ENCODE measurements around the gene PDK2. TPM values are rescaled to one million over a fixed set of nuclear protein-coding genes. Genes with fewer than 3 reads are reported as not detected.

PDK2 gene
- total RNA-seq, 4 donors from 2014 or later, result 42.5 to 79.3 (median 64.5) TPM

GRCh38 chr17:50047488-50048126 lies 47.5 kb upstream of the PDK2 start:
- Histone ChIP-seq H3K27ac (peak overlapping the region in 2 of 3 donors; percentile 6 to 51), H3K4me1 (peaks cover 8 to 55% of the 10 kb centered on the region in 2 donors), H3K36me3 (no peaks in the 10 kb centered on the region), H3K9me3 (no peaks in the 10 kb centered on the region), H3K27me3 (no peaks in the 10 kb centered on the region), H3K4me3 (replicated peaks in 1 of 3) (no peak overlapping the region)
- TF ChIP-seq CTCF (IDR thresholded peaks at IDR 0.05) (no peak), POLR2A (IDR thresholded peaks at IDR 0.05) (no peak)
- intact Hi-C loops (cut with DNase I), result no loop called here
- WGBS, 2 donors, result 55 to 58% methylated on average over 9 of the region's 9 CpGs
- peak; percentile 46 to 56 for DNase-seq

- H3K27ac ChIP-seq, result no peak overlapping the region
- peaks cover 8 to 61% of the 10 kb centered on the region in 2 donors for H3K4me1 ChIP-seq
- DNase-seq, result no peak
- WGBS, 2 donors, result 89 to 94% methylated on average over 17 of the region's 17 CpGs
- no peaks in the 10 kb centered on the region for H3K9me3 ChIP-seq
- no peaks in the 10 kb centered on the region for H3K27me3 ChIP-seq
- H3K4me3 ChIP-seq (replicated peaks in 1 of 3), result no peak overlapping the region
- H3K36me3 ChIP-seq, result no peaks in the 10 kb centered on the region
- intact Hi-C loops (cut with DNase I), result no loop called here
- TF ChIP-seq CTCF (IDR thresholded peaks at IDR 0.05), result no peak
- no peak for TF ChIP-seq POLR2A (IDR thresholded peaks at IDR 0.05)
These were observed 46.9 kb upstream of the PDK2 start for GRCh38 chr17:50048146-50048720.

GRCh38 chr17:50048988-50049387 lies 46.2 kb upstream of the PDK2 start:
- 74 to 79% methylated on average over 4 of the region's 4 CpGs for WGBS, 2 donors
- H3K36me3 ChIP-seq, result no peaks in the 10 kb centered on the region
- no peak for DNase-seq
- H3K9me3 ChIP-seq, result no peaks in the 10 kb centered on the region
- H3K4me1 ChIP-seq, result peaks cover 8 to 59% of the 10 kb centered on the region in 2 donors
- no peak overlapping the region for H3K4me3 ChIP-seq (replicated peaks in 1 of 3)
- no peaks in the 10 kb centered on the region for H3K27me3 ChIP-seq
- intact Hi-C loops (cut with DNase I), result no loop called here
- TF ChIP-seq POLR2A (IDR thresholded peaks at IDR 0.05) (no peak), CTCF (IDR thresholded peaks at IDR 0.05) (no peak)
- no peak overlapping the region for H3K27ac ChIP-seq

- DNase-seq, result no peak
- Histone ChIP-seq H3K4me1 (peaks cover 4 to 58% of the 10 kb centered on the region in 2 donors), H3K27ac (no peak overlapping the region), H3K9me3 (no peaks in the 10 kb centered on the region), H3K4me3 (replicated peaks in 1 of 3) (no peak overlapping the region), H3K36me3 (no peaks in the 10 kb centered on the region), H3K27me3 (no peaks in the 10 kb centered on the region)
- intact Hi-C loops (cut with DNase I), result no loop called here
- no peak for TF ChIP-seq CTCF (IDR thresholded peaks at IDR 0.05)
- TF ChIP-seq POLR2A (IDR thresholded peaks at IDR 0.05), result no peak
- 56 to 78% methylated on average over 3 of the region's 3 CpGs for WGBS, 2 donors
These were observed 45.5 kb upstream of the PDK2 start for GRCh38 chr17:50049636-50050035.

GRCh38 chr17:50050431-50051032 lies 44.6 kb upstream of the PDK2 start:
- no peak overlapping the region for H3K27ac ChIP-seq
- H3K27me3 ChIP-seq, result no peaks in the 10 kb centered on the region
- 92 to 94% methylated on average over 12 of the region's 12 CpGs for WGBS, 2 donors
- no peak overlapping the region for H3K4me3 ChIP-seq (replicated peaks in 1 of 3)
- DNase-seq, result no peak
- H3K9me3 ChIP-seq, result no peaks in the 10 kb centered on the region
- H3K36me3 ChIP-seq, result no peaks in the 10 kb centered on the region
- peaks cover 6 to 52% of the 10 kb centered on the region in 2 donors for H3K4me1 ChIP-seq
- intact Hi-C loops (cut with DNase I), result no loop called here
- TF ChIP-seq CTCF (IDR thresholded peaks at IDR 0.05) (no peak), POLR2A (IDR thresholded peaks at IDR 0.05) (no peak)
